Prostate gland (tissue), 2 donors: ENCODE measurements around the gene PDZK1. TPM values are rescaled to one million over a fixed set of nuclear protein-coding genes. Genes with fewer than 3 reads are reported as not detected.

Experiments used
- DNase-seq: peaks from one replicate; pipeline ENCODE4 v3.0.0-alpha.2; 2019; ENCODE audit warnings: low spot score
- H3K27ac ChIP-seq, 2 donors: fragments of 200-600 bp; sonication (generic); 2 replicates each; pipeline ENCODE4 v1.5.1; 2017 to 2019
- H3K27me3 ChIP-seq: fragments of 200-600 bp; sonication (generic); replicated peaks from 2 replicates; pipeline ENCODE4 v1.5.1; 2019; ENCODE audit not compliant: insufficient read depth
- H3K36me3 ChIP-seq, 2 donors: fragments of 200-600 bp; sonication (generic); 1 replicate in 1 of 2; 2 replicates in 1 of 2; pipeline versions ENCODE4 v1.5.1 to v1.8.1; 2017 to 2019
- H3K4me1 ChIP-seq: fragments of 200-600 bp; sonication (generic); replicated peaks from 2 replicates; pipeline ENCODE4 v1.5.1; 2019
- H3K4me3 ChIP-seq, 2 donors: fragments of 200-600 bp; sonication (generic); 2 replicates each; pipeline ENCODE4 v1.5.1; 2017 to 2019
- H3K9me3 ChIP-seq: fragments of 200-600 bp; sonication (generic); 2 replicates; pipeline ENCODE4 v1.5.1; 2017
- POLR2A ChIP-seq: fragments of 450-650 bp; IDR thresholded peaks from one replicate; pipeline ENCODE4 v1.6.1; 2016; ENCODE audit warnings: antibody characterized with exemption, mild to moderate bottlenecking
- POLR2AphosphoS5 ChIP-seq: sonication (generic); formaldehyde crosslinking; IDR thresholded peaks from one replicate; pipeline ENCODE4 v1.6.1; 2017; ENCODE audit warnings: antibody characterized with exemption
- WGBS: methylation state at CpG from one replicate; pipeline ENCODE4 v1.1.5; 2018; 5-methylcytosine and 5-hydroxymethylcytosine counted together
- intact Hi-C: fragments of 100-400 bp; cut with DNase I; formaldehyde crosslinking; loops from one replicate; pipeline ENCODE4 v1.14.2; 2022
- total RNA-seq, 2 donors: library from RNA; depleted of rRNA; stranded (reverse); fragments of >200 nt; gene quantifications; one replicate each; pipeline ENCODE4 v1.1.0, GENCODE V29; 2016
- TF ChIP-seq, protein P1 (sequence below), 4 experiments: fragments of 200-600 bp in 2 of 4; fragments of 450-650 bp in 2 of 4; sonication (generic) in 2 of 4; IDR thresholded peaks; 1 replicate in 3 of 4; 2 replicates in 1 of 4; pipeline ENCODE4 v1.5.1; 2016 to 2019; ENCODE audit warnings: antibody characterized with exemption in 4 of 4, mild to moderate bottlenecking in 2 of 4, moderate library complexity in 2 of 4

Gene PDZK1
- total RNA-seq, 2 donors from 2014 or later = 0.55 TPM; not detected in 1

DNA sequence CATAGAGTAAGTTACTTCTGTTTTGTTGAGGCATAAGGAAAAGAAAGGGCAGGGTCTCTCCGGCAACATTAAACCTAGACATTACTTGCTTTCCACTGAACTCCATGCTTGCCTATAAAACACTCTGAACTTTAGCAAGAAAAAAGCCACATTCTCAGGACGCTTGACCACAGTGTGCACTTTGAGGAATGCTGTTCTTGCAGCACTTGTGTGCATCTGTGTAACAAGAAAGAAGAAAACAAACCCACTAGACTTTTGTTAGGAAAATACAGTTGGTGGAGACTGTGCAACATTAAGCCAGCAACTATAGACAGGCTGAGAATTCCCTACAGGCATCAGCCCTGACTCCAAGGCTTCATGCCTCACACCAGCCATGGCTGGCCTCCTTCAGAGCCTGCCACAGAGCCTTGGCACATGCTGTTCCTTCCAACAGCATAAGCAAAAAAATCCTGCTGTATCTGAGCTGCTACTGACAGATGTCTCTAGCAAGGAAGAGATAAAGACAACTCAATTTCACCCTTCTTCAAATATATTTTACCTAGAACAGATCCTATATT is 5.8 kb downstream of the PDZK1 start:
- no peaks in the 10 kb centered on the region for H3K4me1 ChIP-seq
- H3K27ac ChIP-seq = no peak overlapping the region
- no peaks in the 10 kb centered on the region for H3K36me3 ChIP-seq
- H3K4me3 ChIP-seq = no peak overlapping the region
- WGBS = 63% methylated on average over 2 of the region's 2 CpGs
- DNase-seq = no peak
- no peaks in the 10 kb centered on the region for H3K9me3 ChIP-seq
- no peak for TF ChIP-seq POLR2AphosphoS5
- TF ChIP-seq, protein P1, sequence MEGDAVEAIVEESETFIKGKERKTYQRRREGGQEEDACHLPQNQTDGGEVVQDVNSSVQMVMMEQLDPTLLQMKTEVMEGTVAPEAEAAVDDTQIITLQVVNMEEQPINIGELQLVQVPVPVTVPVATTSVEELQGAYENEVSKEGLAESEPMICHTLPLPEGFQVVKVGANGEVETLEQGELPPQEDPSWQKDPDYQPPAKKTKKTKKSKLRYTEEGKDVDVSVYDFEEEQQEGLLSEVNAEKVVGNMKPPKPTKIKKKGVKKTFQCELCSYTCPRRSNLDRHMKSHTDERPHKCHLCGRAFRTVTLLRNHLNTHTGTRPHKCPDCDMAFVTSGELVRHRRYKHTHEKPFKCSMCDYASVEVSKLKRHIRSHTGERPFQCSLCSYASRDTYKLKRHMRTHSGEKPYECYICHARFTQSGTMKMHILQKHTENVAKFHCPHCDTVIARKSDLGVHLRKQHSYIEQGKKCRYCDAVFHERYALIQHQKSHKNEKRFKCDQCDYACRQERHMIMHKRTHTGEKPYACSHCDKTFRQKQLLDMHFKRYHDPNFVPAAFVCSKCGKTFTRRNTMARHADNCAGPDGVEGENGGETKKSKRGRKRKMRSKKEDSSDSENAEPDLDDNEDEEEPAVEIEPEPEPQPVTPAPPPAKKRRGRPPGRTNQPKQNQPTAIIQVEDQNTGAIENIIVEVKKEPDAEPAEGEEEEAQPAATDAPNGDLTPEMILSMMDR (IDR thresholded peaks at IDR 0.05) = no peak
- no peak for TF ChIP-seq POLR2A
- intact Hi-C loops = no loop called here
- no peaks in the 10 kb centered on the region for H3K27me3 ChIP-seq

DNA sequence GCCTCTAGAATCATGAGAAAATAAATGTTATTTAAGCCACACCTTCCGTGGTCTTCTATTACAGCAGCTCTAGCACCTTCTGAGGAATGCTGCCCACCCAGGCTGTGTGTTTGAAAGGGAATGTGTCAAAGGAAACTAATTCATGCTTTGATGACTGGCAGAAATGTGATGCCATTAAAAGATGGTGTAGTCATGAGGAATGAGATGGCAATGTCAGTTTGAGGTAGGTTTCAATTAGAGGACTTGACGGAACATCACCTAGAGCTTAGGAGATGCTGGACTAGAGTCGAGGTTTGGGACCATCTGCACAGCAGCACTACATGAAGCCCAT is 10.6 kb downstream of the PDZK1 start:
- intact Hi-C loops = no loop called here
- no peak overlapping the region for H3K27ac ChIP-seq
- no peak overlapping the region for H3K4me3 ChIP-seq
- no peaks in the 10 kb centered on the region for H3K4me1 ChIP-seq
- no peaks in the 10 kb centered on the region for H3K9me3 ChIP-seq
- no peak for DNase-seq
- WGBS = 87% methylated on average over 3 of the region's 3 CpGs
- no peaks in the 10 kb centered on the region for H3K36me3 ChIP-seq
- no peaks in the 10 kb centered on the region for H3K27me3 ChIP-seq
- TF ChIP-seq POLR2AphosphoS5 (no peak), POLR2A (no peak)
- TF ChIP-seq, protein P1 (IDR thresholded peaks at IDR 0.05) = no peak

DNA sequence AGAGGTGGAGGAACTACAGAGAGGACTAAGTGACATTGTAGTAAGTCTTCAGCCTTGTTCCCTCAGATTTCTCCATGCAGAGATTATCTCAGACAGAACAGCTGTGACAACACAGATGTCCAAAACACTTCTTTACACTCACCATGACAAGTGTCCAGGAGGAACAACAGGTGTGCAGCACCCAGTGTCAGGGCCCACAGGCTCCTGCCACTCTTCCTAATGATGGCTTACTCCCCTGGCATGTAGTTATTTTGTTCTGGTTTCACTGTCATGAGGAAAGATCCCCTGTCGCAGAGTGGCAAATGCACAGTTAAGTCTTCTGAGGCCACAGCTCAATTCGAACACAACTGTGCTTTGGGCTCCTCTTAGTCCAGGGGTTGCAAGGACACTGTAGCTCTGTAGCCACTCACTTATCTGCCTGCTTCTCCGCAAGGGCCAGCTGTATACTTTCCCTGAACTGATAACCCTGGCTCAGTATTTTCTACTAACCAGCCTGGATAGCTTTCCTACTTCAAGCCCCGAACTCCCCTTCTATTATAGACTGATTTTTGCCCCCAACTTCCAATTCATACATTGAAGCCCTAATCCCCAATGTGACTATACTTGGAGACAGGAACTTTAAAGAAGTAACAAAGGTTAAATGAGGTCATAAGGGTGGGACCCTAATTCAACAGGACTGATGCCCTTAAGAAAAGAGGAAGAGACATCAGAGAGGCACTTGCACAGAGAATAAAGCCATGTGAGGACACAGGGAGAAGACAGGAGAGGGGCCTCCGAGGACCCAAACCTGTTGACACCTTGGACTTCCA is 11.1 kb downstream of the PDZK1 start:
- intact Hi-C loops = no loop called here
- no peak for TF ChIP-seq POLR2A
- TF ChIP-seq POLR2AphosphoS5 = no peak
- TF ChIP-seq, protein P1 (IDR thresholded peaks at IDR 0.05) = no peak
- H3K27me3 ChIP-seq = no peaks in the 10 kb centered on the region
- no peaks in the 10 kb centered on the region for H3K4me1 ChIP-seq
- no peaks in the 10 kb centered on the region for H3K36me3 ChIP-seq
- H3K9me3 ChIP-seq = no peaks in the 10 kb centered on the region
- 81% methylated on average over 5 of the region's 5 CpGs for WGBS
- H3K27ac ChIP-seq = no peak overlapping the region
- H3K4me3 ChIP-seq = no peak overlapping the region
- no peak for DNase-seq

DNA sequence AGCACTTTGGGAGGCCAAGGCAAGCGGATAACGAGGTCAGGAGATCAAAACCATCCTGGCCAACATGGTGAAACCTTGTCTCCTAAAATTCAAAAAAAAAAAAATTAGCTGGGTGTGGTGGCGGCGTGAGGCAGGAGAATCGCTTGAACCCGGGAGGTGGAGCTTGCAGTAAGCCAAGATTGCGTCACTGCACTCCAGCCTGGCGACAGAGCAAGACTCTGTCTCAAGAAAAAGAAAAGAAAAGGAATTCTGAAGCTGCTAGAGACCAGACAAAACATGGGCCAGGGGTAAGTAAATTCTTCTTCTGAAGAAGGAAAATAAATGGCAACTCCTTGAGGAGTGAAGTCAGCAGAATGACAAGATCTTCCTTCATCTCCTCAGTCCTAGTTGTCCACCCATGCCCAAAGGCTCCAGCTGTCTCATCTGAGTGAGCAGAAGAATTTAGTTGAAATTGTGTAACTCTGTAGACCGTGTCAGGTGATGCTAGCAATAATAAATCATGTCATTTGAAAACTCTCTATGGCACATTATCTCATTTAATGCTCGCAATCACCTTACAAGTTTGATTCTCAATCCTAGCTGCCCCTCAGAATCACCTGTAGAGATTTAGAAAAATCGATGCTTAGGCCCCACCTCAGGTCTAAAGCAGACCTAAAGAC is 14.3 kb downstream of the PDZK1 start:
- Histone ChIP-seq H3K27me3 (no peaks in the 10 kb centered on the region), H3K4me3 (no peak overlapping the region), H3K27ac (no peak overlapping the region), H3K36me3 (no peaks in the 10 kb centered on the region), H3K4me1 (no peaks in the 10 kb centered on the region), H3K9me3 (no peaks in the 10 kb centered on the region)
- no peak for DNase-seq
- TF ChIP-seq POLR2AphosphoS5 = no peak
- no peak for TF ChIP-seq POLR2A
- TF ChIP-seq, protein P1 (IDR thresholded peaks at IDR 0.05) = no peak
- intact Hi-C loops = no loop called here
- 93% methylated on average over 11 of the region's 11 CpGs for WGBS
